ENCODE measurements around the gene SPNS3. TPM values are rescaled to one million over a fixed set of nuclear protein-coding genes. Genes with fewer than 3 reads are reported as not detected.

Gene SPNS3
- total and polyA plus RNA-seq, 2 donors (not counting 3 experiments of a cell fraction or from before 2014, with no cell fraction given), result 0.18 to 0.66 TPM

GRCh38 chr17:4425398-4425797, 8.3 kb upstream of the SPNS3 start:
- H4K20me1 ChIP-seq (replicated peaks; ENCODE audit: control insufficient read depth, extremely low read depth, insufficient read depth, low read length), result no peaks in the 10 kb centered on the region
- no peaks in the 10 kb centered on the region for H3K27me3 ChIP-seq (ENCODE audit: control insufficient read depth in 2 of 2, insufficient read depth in 2 of 2, low read length in 2 of 2)
- peaks cover 10% of the 10 kb centered on the region for H3K4me1 ChIP-seq (ENCODE audit: control insufficient read depth, extremely low read depth, insufficient read depth, low read length)
- intact Hi-C loops (cut with micrococcal nuclease), result no loop called here
- H3K4me2 ChIP-seq (ENCODE audit: insufficient read depth, low read length), result no peak overlapping the region
- BruUV-seq (replicated peaks), result no TSS peak
- no peaks in the 10 kb centered on the region for H3K79me2 ChIP-seq (ENCODE audit: control insufficient read depth, insufficient read depth, low read length)
- POLR2A ChIA-PET, result no interaction called here
- H3K36me3 ChIP-seq (ENCODE audit: control insufficient read depth in 2 of 2, extremely low read depth in 1 of 2, insufficient read depth in 2 of 2, low read length in 2 of 2), result no peaks in the 10 kb centered on the region
- FAIRE-seq, result no peak
- H3K9me1 ChIP-seq (replicated peaks; ENCODE audit: control insufficient read depth, extremely low read depth, insufficient read depth, low read length), result no peaks in the 10 kb centered on the region
- dilution Hi-C loops (cut with MboI; ENCODE audit: extremely low pct_ligation_motif_present, low sequenced_read_pairs), result no loop called here
- no peaks in the 10 kb centered on the region for H3K9me3 ChIP-seq (replicated peaks; ENCODE audit: control insufficient read depth, insufficient read depth, low read length)
- no peak overlapping the region for H3K4me3 ChIP-seq (replicated peaks in 1 of 3; ENCODE audit: insufficient read depth in 1 of 3, low read depth in 1 of 3, low read length in 3 of 3)
- CTCF ChIA-PET, result interaction anchor here (1.7 to 2.5 kb wide), 2 partner anchors 11 to 19 kb away, joined by 3 to 10 read pairs; no protein-coding TSS in a partner anchor
- no peak overlapping the region for H3K9ac ChIP-seq (replicated peaks; ENCODE audit: extremely low read depth, insufficient read depth, low read length)
- H2AFZ ChIP-seq (ENCODE audit: low read depth, low read length), result no peak overlapping the region
- no peak overlapping the region for H3K27ac ChIP-seq (ENCODE audit: insufficient read depth, low read depth, low read length)
- no peak for TF ChIP-seq POLR2A (IDR thresholded peaks at IDR 0.05; ENCODE audit: low read depth, low read length)
- no peak for TF ChIP-seq FOS (IDR thresholded peaks at IDR 0.05; ENCODE audit: borderline replicate concordance, insufficient read depth, low read length)
- no peak for TF ChIP-seq POLR2AphosphoS5 (IDR thresholded peaks at IDR 0.05; ENCODE audit: insufficient read depth, low read depth, low read length)
- TF ChIP-seq EZH2 (IDR thresholded peaks at IDR 0.05; ENCODE audit: borderline replicate concordance, low read depth, low read length, severe bottlenecking), result no peak
- TF ChIP-seq GATA2 (IDR thresholded peaks at IDR 0.05; ENCODE audit: insufficient read depth, insufficient read length, low read depth, low read length), result no peak
- no peak for TF ChIP-seq CTCF (IDR thresholded peaks at IDR 0.05; ENCODE audit: extremely low read depth in 1 of 2, insufficient read depth in 1 of 2, low read depth in 1 of 2, low read length in 2 of 2)
- no peak for TF ChIP-seq JUN (IDR thresholded peaks at IDR 0.05; ENCODE audit: borderline replicate concordance, insufficient read depth, insufficient read length, low read depth)
- TF ChIP-seq MYC (IDR thresholded peaks at IDR 0.05; ENCODE audit: low read depth, low read length), result no peak
- no peak for DNase-seq (ENCODE audit: low read depth, low spot score)

All from endothelial cell of umbilical vein (primary cell).